ENCODE data around the gene CCDC141. TPM values are rescaled to one million over a fixed set of nuclear protein-coding genes. Genes with fewer than 3 reads are reported as not detected.

CCDC141 gene
- total and polyA plus RNA-seq, 2 experiments from 2014 or later, result 11.7 to 13.4 TPM

DNA sequence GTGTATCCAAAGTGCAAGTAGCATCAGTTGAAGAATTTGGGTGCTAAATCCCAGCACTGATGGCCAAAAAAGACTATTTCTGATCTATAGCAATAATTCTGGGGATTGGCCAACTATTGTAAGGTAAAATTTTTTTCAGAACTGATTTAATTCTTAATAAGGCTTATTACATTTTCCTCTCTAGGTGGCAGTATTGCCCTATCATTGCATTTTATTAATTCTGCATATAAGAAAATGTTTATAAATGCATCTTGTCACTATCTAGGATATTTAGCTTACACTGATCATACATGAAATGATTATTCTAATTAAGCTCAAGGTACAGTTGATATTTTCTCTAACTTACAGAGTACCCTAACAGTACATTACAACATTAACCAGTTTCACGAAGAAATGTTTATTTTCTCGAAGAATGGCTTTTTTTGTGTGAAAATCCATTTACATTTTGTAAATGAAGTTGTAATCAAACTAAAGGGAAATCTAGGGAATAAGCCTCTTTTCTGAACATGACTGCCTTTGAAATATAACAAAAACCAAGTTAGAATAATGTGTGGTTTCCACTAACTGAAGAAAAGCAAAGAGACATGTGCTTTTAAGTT is 253.8 kb downstream of the CCDC141 start:
- Histone ChIP-seq H3K27me3 (ENCODE audit: insufficient read depth) (no peaks in the 10 kb centered on the region), H3K36me3 (ENCODE audit: insufficient read depth) (peaks cover 4% of the 10 kb centered on the region; the same call in 1 of the 2 replicates), H2AFZ (no peak overlapping the region), H3K4me1 (ENCODE audit: insufficient read depth) (peaks cover 1% of the 10 kb centered on the region; the same call in 1 of the 2 replicates), H3K4me3 (no peak overlapping the region), H3F3A (replicated peaks; ENCODE audit: low read depth) (no peaks in the 10 kb centered on the region), H4K20me1 (replicated peaks; ENCODE audit: insufficient read depth) (no peaks in the 10 kb centered on the region), H3K79me2 (replicated peaks; ENCODE audit: insufficient read depth) (no peaks in the 10 kb centered on the region), H3K9me2 (ENCODE audit: insufficient read depth) (no peaks in the 10 kb centered on the region), H3K27ac (ENCODE audit: low read depth) (no peak overlapping the region), H3K4me2 (no peak overlapping the region)
- ATAC-seq (no peak), DNase-seq (ENCODE audit: low spot score) (peak; percentile 48)
- Mint-ChIP-seq H3K4me1 (peaks cover 10% of the 10 kb centered on the region; the same call in 2 of the 3 replicates), H3K9me3 (no peaks in the 10 kb centered on the region; the same call in 2 of the 3 replicates), H3K4me3 (no peak overlapping the region), H3K27ac (peak overlapping the region; percentile 35; the same call in 1 of the 2 replicates), H3K27me3 (ENCODE audit: insufficient read depth, low read depth, poor library complexity) (no peaks in the 10 kb centered on the region), H3K36me3 (ENCODE audit: low read depth) (peaks cover 15% of the 10 kb centered on the region; the same call in 2 of the 3 replicates)
- no peak for TF ChIP-seq NANOG (IDR thresholded peaks at IDR 0.05; ENCODE audit: borderline replicate concordance)
- TF ChIP-seq, protein P1, sequence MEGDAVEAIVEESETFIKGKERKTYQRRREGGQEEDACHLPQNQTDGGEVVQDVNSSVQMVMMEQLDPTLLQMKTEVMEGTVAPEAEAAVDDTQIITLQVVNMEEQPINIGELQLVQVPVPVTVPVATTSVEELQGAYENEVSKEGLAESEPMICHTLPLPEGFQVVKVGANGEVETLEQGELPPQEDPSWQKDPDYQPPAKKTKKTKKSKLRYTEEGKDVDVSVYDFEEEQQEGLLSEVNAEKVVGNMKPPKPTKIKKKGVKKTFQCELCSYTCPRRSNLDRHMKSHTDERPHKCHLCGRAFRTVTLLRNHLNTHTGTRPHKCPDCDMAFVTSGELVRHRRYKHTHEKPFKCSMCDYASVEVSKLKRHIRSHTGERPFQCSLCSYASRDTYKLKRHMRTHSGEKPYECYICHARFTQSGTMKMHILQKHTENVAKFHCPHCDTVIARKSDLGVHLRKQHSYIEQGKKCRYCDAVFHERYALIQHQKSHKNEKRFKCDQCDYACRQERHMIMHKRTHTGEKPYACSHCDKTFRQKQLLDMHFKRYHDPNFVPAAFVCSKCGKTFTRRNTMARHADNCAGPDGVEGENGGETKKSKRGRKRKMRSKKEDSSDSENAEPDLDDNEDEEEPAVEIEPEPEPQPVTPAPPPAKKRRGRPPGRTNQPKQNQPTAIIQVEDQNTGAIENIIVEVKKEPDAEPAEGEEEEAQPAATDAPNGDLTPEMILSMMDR (conservative IDR thresholded peaks at IDR 0.05; ENCODE audit: low read depth in 2 of 2), result peak in 1 of 2 experiments; percentile 86; a peak in 3 of 4 replicates

- Histone ChIP-seq H3K36me3 (ENCODE audit: insufficient read depth) (no peaks in the 10 kb centered on the region; the same call in 1 of the 2 replicates), H3K79me2 (replicated peaks; ENCODE audit: insufficient read depth) (no peaks in the 10 kb centered on the region), H4K20me1 (replicated peaks; ENCODE audit: insufficient read depth) (no peaks in the 10 kb centered on the region), H3F3A (replicated peaks; ENCODE audit: low read depth) (no peaks in the 10 kb centered on the region), H3K27ac (ENCODE audit: low read depth) (no peak overlapping the region), H2AFZ (no peak overlapping the region), H3K9me2 (ENCODE audit: insufficient read depth) (no peaks in the 10 kb centered on the region), H3K4me3 (no peak overlapping the region), H3K4me2 (no peak overlapping the region), H3K27me3 (ENCODE audit: insufficient read depth) (no peaks in the 10 kb centered on the region), H3K4me1 (ENCODE audit: insufficient read depth) (peaks cover 11% of the 10 kb centered on the region)
- DNase-seq (ENCODE audit: low spot score) (no peak), ATAC-seq (no peak)
- Mint-ChIP-seq H3K27me3 (ENCODE audit: insufficient read depth, low read depth, poor library complexity) (no peaks in the 10 kb centered on the region), H3K36me3 (ENCODE audit: low read depth) (no peaks in the 10 kb centered on the region), H3K9me3 (no peaks in the 10 kb centered on the region), H3K4me1 (peaks cover 16% of the 10 kb centered on the region), H3K4me3 (no peak overlapping the region), H3K27ac (no peak overlapping the region)
- no peak for TF ChIP-seq STAT1 (IDR thresholded peaks at IDR 0.05; ENCODE audit: unreplicated experiment)
- TF ChIP-seq ZNF462 (CRISPR knock-in tag; IDR thresholded peaks at IDR 0.05), result no peak
- TF ChIP-seq NANOG (IDR thresholded peaks at IDR 0.05; ENCODE audit: borderline replicate concordance), result no peak
- no peak for TF ChIP-seq ZNF114 (CRISPR knock-in tag; IDR thresholded peaks at IDR 0.05)
- TF ChIP-seq, protein P2, sequence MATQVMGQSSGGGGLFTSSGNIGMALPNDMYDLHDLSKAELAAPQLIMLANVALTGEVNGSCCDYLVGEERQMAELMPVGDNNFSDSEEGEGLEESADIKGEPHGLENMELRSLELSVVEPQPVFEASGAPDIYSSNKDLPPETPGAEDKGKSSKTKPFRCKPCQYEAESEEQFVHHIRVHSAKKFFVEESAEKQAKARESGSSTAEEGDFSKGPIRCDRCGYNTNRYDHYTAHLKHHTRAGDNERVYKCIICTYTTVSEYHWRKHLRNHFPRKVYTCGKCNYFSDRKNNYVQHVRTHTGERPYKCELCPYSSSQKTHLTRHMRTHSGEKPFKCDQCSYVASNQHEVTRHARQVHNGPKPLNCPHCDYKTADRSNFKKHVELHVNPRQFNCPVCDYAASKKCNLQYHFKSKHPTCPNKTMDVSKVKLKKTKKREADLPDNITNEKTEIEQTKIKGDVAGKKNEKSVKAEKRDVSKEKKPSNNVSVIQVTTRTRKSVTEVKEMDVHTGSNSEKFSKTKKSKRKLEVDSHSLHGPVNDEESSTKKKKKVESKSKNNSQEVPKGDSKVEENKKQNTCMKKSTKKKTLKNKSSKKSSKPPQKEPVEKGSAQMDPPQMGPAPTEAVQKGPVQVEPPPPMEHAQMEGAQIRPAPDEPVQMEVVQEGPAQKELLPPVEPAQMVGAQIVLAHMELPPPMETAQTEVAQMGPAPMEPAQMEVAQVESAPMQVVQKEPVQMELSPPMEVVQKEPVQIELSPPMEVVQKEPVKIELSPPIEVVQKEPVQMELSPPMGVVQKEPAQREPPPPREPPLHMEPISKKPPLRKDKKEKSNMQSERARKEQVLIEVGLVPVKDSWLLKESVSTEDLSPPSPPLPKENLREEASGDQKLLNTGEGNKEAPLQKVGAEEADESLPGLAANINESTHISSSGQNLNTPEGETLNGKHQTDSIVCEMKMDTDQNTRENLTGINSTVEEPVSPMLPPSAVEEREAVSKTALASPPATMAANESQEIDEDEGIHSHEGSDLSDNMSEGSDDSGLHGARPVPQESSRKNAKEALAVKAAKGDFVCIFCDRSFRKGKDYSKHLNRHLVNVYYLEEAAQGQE (IDR thresholded peaks at IDR 0.05; ENCODE audit: unreplicated experiment), result no peak
- TF ChIP-seq, protein P3, sequence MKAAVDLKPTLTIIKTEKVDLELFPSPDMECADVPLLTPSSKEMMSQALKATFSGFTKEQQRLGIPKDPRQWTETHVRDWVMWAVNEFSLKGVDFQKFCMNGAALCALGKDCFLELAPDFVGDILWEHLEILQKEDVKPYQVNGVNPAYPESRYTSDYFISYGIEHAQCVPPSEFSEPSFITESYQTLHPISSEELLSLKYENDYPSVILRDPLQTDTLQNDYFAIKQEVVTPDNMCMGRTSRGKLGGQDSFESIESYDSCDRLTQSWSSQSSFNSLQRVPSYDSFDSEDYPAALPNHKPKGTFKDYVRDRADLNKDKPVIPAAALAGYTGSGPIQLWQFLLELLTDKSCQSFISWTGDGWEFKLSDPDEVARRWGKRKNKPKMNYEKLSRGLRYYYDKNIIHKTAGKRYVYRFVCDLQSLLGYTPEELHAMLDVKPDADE (IDR thresholded peaks at IDR 0.05), result no peak
- no peak for TF ChIP-seq CREB1 (CRISPR knock-in tag; IDR thresholded peaks at IDR 0.05; ENCODE audit: low read depth)
Observed at GRCh38 chr2:178787934-178788333, 262.0 kb downstream of the CCDC141 start.

Data from GM23338 (cell line).